ENCODE data around the gene HOXD3. TPM values are rescaled to one million over a fixed set of nuclear protein-coding genes. Genes with fewer than 3 reads are reported as not detected.

Gene HOXD3
- total and polyA plus RNA-seq, 12 donors: 2.0 to 41.3 (median 10.6) TPM

DNA sequence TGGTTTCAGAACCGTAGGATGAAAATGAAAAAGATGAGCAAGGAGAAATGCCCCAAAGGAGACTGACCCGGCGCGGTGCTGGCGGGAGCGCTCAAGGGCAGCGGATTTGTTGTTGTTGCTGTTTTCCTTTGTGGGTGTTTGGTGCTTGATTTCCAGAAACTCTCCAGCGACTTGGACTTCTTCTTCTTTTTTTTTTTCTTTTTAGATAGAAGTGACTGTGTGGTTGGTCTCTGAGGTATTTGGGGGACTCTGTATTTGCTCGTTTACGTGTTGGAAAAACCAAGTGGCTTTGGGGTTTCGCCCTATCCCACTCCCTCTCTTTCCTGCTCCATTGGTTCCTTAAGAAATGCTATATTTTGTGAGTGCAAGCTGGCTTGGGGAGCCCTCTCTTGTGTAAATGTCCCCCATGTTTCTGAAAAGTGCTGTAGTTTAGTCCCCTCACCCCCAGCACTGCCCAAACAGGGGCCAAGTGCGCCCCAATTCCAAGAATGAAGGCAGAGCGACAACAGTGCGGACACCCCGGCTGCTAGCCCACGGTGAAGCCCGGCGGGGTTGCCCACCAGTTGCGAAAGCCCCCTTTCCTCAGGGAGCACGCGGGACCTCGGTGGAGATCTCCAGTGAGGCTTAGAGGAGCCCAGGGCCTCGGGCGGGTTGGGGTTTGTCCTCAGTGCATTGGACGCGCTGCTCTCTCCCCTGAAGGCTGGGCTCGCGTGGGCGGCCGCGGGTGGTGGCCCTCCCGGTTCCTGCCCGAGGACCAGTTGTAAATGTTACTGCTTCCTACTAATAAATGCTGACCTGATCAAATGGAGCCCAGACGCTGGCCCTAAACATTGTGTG, 32.8 kb upstream of the HOXD3 start:
- TF ChIP-seq, protein P1, sequence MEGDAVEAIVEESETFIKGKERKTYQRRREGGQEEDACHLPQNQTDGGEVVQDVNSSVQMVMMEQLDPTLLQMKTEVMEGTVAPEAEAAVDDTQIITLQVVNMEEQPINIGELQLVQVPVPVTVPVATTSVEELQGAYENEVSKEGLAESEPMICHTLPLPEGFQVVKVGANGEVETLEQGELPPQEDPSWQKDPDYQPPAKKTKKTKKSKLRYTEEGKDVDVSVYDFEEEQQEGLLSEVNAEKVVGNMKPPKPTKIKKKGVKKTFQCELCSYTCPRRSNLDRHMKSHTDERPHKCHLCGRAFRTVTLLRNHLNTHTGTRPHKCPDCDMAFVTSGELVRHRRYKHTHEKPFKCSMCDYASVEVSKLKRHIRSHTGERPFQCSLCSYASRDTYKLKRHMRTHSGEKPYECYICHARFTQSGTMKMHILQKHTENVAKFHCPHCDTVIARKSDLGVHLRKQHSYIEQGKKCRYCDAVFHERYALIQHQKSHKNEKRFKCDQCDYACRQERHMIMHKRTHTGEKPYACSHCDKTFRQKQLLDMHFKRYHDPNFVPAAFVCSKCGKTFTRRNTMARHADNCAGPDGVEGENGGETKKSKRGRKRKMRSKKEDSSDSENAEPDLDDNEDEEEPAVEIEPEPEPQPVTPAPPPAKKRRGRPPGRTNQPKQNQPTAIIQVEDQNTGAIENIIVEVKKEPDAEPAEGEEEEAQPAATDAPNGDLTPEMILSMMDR (IDR thresholded peaks at IDR 0.05): no peak
- TF ChIP-seq POLR2A (IDR thresholded peaks at IDR 0.05): no peak
- no peaks in the 10 kb centered on the region for H3K36me3 ChIP-seq (replicated peaks in 1 of 2)
- H3K27ac ChIP-seq: peak overlapping the region in 1 of 5 donors; percentile 9
- no peak for DNase-seq
- peaks cover 20% of the 10 kb centered on the region for H3K27me3 ChIP-seq
- intact Hi-C loops (cut with DNase I): loop anchor here in 1 of 2 donors (5.0 to 10.0 kb wide), 2 partner anchors 513 to 690 kb away; no protein-coding TSS in a partner anchor
- H3K4me1 ChIP-seq (replicated peaks in 1 of 2): peaks cover 0 to 17% of the 10 kb centered on the region in 2 donors
- H3K9me3 ChIP-seq (replicated peaks in 1 of 3): no peaks in the 10 kb centered on the region
- peak overlapping the region in 2 of 4 donors; percentile 7 to 67 for H3K4me3 ChIP-seq
- WGBS, 4 donors: 44 to 63% (median 54%) methylated on average over 20 to 34 of the region's 34 CpGs

DNA sequence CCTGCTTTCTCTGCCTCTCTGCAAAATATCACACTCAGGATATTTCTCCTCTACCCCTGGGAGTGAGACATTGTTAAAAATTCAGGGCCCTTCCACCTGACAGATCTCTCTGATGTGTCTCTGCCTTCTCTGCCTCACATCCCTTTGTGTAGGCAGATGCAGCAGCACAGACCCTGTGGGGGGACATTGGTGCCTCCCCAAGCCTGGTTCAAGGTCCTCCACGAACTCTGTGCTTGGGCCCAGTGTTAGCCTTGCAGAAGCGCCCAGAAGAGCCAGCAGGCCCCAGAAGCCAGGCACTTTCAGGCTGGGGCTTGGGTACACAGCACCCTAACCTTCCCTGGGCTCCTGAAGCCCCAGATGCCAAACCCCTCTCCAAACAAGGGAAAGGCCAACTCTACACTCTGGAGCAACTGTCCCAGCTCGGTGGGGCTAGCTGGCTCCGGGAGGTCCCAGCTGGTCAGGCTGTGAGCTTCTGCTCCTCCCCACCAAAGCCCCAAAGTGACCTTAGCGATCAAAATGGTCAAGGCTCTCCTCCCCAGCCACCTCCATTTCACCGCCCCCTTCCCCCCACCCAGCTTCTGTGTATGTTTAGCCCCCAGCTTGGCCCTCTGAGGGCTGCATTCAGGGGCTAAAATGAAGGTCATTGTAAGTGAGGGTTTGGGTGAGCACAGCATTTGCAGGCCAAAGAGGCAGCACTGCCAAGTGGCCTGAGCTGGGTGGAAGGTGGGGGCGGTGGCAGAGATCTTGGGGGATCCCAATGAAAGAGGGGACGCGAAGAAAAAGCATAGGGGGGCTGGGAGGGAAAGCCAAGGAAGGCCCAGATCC, 31.9 kb upstream of the HOXD3 start:
- peaks cover 12% of the 10 kb centered on the region for H3K27me3 ChIP-seq
- DNase-seq: no peak
- H3K9me3 ChIP-seq (replicated peaks in 1 of 3): no peaks in the 10 kb centered on the region
- no peak for TF ChIP-seq POLR2A (IDR thresholded peaks at IDR 0.05)
- TF ChIP-seq, protein P1 (IDR thresholded peaks at IDR 0.05): no peak
- peaks cover 0 to 17% of the 10 kb centered on the region in 2 donors for H3K4me1 ChIP-seq (replicated peaks in 1 of 2)
- intact Hi-C loops (cut with DNase I): loop anchor here (5.0 to 10.0 kb wide), 6 partner anchors 332 to 1027 kb away; no protein-coding TSS in a partner anchor
- WGBS, 4 donors: 67 to 84% (median 76%) methylated on average over 7 to 9 of the region's 9 CpGs
- no peak overlapping the region for H3K4me3 ChIP-seq
- no peaks in the 10 kb centered on the region for H3K36me3 ChIP-seq (replicated peaks in 1 of 2)
- H3K27ac ChIP-seq: peak overlapping the region in 1 of 5 donors; percentile 9

DNA sequence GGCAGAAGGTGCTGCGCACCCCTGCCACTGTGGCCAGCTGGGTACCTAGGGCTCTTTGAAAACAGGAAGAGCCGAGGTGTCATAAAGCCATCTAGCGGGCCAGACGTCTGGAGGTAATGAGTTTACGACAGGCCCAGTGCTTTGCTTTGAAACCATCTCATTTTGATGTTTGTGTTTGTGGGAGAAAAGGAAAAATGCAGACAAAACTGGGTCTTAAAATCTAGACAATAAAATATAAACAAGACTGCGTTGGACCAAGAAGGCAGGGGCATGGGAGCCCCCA, 31.4 kb upstream of the HOXD3 start:
- no peak overlapping the region for H3K4me3 ChIP-seq
- DNase-seq: peak in 1 of 7 donors; percentile 14
- peaks cover 0 to 17% of the 10 kb centered on the region in 2 donors for H3K4me1 ChIP-seq (replicated peaks in 1 of 2)
- no peak overlapping the region for H3K27ac ChIP-seq
- H3K9me3 ChIP-seq (replicated peaks in 1 of 3): no peaks in the 10 kb centered on the region
- TF ChIP-seq POLR2A (IDR thresholded peaks at IDR 0.05): no peak
- TF ChIP-seq, protein P1 (IDR thresholded peaks at IDR 0.05): no peak
- 73 to 81% (median 74%) methylated on average over 6 of the region's 6 CpGs for WGBS, 4 donors
- intact Hi-C loops (cut with DNase I): loop anchor here (5.0 to 10.0 kb wide), 6 partner anchors 332 to 1027 kb away; no protein-coding TSS in a partner anchor
- peaks cover 9% of the 10 kb centered on the region for H3K27me3 ChIP-seq
- no peaks in the 10 kb centered on the region for H3K36me3 ChIP-seq (replicated peaks in 1 of 2)
